Measurements from ENCODE around the gene RGS6. TPM values are rescaled to one million over a fixed set of nuclear protein-coding genes. Genes with fewer than 3 reads are reported as not detected.

Gene RGS6
- total RNA-seq, 4 donors from 2014 or later, result 0.50 to 6.5 (median 4.7) TPM

- Histone ChIP-seq H3K4me1 (peaks cover 0 to 7% (median 0%) of the 10 kb centered on the region in 3 donors), H3K27ac (no peak overlapping the region), H3K4me3 (no peak overlapping the region), H3K27me3 (no peaks in the 10 kb centered on the region), H3K36me3 (no peaks in the 10 kb centered on the region), H3K9me3 (no peaks in the 10 kb centered on the region)
- no peak for ATAC-seq
- TF ChIP-seq POLR2AphosphoS5 (IDR thresholded peaks at IDR 0.05) (no peak), EP300 (IDR thresholded peaks at IDR 0.05) (no peak), POLR2A (IDR thresholded peaks at IDR 0.05) (no peak)
- TF ChIP-seq, protein P1, sequence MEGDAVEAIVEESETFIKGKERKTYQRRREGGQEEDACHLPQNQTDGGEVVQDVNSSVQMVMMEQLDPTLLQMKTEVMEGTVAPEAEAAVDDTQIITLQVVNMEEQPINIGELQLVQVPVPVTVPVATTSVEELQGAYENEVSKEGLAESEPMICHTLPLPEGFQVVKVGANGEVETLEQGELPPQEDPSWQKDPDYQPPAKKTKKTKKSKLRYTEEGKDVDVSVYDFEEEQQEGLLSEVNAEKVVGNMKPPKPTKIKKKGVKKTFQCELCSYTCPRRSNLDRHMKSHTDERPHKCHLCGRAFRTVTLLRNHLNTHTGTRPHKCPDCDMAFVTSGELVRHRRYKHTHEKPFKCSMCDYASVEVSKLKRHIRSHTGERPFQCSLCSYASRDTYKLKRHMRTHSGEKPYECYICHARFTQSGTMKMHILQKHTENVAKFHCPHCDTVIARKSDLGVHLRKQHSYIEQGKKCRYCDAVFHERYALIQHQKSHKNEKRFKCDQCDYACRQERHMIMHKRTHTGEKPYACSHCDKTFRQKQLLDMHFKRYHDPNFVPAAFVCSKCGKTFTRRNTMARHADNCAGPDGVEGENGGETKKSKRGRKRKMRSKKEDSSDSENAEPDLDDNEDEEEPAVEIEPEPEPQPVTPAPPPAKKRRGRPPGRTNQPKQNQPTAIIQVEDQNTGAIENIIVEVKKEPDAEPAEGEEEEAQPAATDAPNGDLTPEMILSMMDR (IDR thresholded peaks at IDR 0.05), result no peak
- 74 to 90% methylated on average over 7 to 8 of the region's 8 CpGs for WGBS, 2 donors (ENCODE audit: low coverage in 1 of 2)
Observed at GRCh38 chr14:72608391-72609204, 676.4 kb downstream of the RGS6 start.

DNA sequence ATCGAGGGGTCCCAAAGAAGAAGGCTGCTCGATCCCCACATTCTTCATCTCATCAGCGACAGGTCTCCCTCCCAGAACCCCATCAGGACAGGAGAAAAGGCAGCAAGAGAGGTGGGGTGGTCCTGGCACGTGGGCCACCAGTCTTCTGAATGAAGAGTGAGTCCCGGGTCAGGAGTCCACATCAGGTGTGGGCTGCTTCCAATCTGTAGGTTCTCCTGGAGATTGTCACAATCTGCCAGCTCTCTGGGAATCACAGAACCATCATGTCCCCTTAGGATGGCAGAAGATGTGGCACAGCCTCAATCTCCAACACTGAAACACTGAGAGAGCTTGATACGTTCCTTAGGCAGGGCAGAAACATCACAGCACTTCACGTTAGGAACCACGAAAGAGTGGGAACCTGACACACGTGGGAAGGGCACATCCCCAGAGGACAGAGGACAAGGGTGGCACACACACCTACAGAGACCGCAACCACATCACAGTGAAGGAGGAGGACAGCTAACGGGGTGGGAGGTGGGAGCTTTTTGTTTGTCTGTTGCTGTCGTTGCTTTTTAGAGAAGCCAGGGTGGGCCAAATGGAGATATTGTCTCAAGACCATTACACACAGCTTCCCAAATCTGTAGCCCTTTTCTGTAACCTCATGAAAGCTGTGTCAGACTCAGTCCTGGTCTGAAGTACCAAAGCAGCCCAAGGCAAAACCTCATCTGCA, 677.1 kb downstream of the RGS6 start:
- H3K4me1 ChIP-seq, result peaks cover 0 to 14% (median 0%) of the 10 kb centered on the region in 3 donors
- H3K4me3 ChIP-seq, result no peak overlapping the region
- no peaks in the 10 kb centered on the region for H3K9me3 ChIP-seq
- H3K27ac ChIP-seq, result no peak overlapping the region
- ATAC-seq, result no peak
- H3K27me3 ChIP-seq, result no peaks in the 10 kb centered on the region
- 84 to 87% methylated on average over 5 to 6 of the region's 12 CpGs for WGBS, 2 donors (ENCODE audit: low coverage in 1 of 2)
- TF ChIP-seq, protein P1 (IDR thresholded peaks at IDR 0.05), result no peak
- TF ChIP-seq EP300 (IDR thresholded peaks at IDR 0.05) (no peak), POLR2A (IDR thresholded peaks at IDR 0.05) (no peak), POLR2AphosphoS5 (IDR thresholded peaks at IDR 0.05) (no peak)
- H3K36me3 ChIP-seq, result no peaks in the 10 kb centered on the region

GRCh38 chr14:72610096-72610830, 678.0 kb downstream of the RGS6 start:
- no peaks in the 10 kb centered on the region for H3K36me3 ChIP-seq
- no peak overlapping the region for H3K4me3 ChIP-seq
- H3K4me1 ChIP-seq, result peaks cover 0 to 21% (median 0%) of the 10 kb centered on the region in 3 donors
- ATAC-seq, result no peak
- H3K27me3 ChIP-seq, result no peaks in the 10 kb centered on the region
- WGBS, 2 donors (ENCODE audit: low coverage in 1 of 2), result 88 to 96% methylated on average over 5 to 10 of the region's 12 CpGs
- H3K27ac ChIP-seq, result no peak overlapping the region
- no peaks in the 10 kb centered on the region for H3K9me3 ChIP-seq
- TF ChIP-seq POLR2A (IDR thresholded peaks at IDR 0.05) (no peak), POLR2AphosphoS5 (IDR thresholded peaks at IDR 0.05) (no peak), EP300 (IDR thresholded peaks at IDR 0.05) (no peak)
- TF ChIP-seq, protein P1 (IDR thresholded peaks at IDR 0.05), result no peak

DNA sequence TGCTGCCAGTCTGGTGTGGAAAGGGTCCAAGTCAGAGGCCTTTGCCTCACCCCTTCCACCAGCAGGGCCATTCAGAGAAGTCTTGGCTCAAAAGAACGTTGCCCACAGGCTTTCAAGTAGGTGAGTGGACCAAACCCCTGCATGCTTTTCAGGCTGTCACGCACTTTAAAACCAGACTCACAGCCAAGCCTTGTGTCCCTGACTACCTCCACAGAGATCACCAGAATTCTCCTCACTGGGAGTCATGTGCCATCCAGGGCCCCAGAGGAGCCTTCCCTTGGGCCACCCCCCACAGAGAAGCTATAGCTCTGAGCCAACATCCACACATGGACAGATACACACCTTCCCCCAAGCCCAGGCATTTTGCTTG, 678.6 kb downstream of the RGS6 start:
- no CpG with 5 or more reads among the region's 2 CpGs for WGBS, 2 donors (ENCODE audit: low coverage in 1 of 2)
- Histone ChIP-seq H3K4me1 (peaks cover 0 to 26% (median 4%) of the 10 kb centered on the region in 3 donors), H3K4me3 (no peak overlapping the region), H3K9me3 (no peaks in the 10 kb centered on the region), H3K27me3 (no peaks in the 10 kb centered on the region), H3K27ac (no peak overlapping the region), H3K36me3 (no peaks in the 10 kb centered on the region)
- no peak for ATAC-seq
- TF ChIP-seq POLR2A (IDR thresholded peaks at IDR 0.05), result no peak
- TF ChIP-seq, protein P1 (IDR thresholded peaks at IDR 0.05), result no peak
- TF ChIP-seq EP300 (IDR thresholded peaks at IDR 0.05), result no peak
- TF ChIP-seq POLR2AphosphoS5 (IDR thresholded peaks at IDR 0.05), result no peak
